ENCODE results near the gene BMP10.

The BMP10 gene

GRCh38 chr2:68878071-68878711 lies 7.0 kb upstream of the BMP10 start:
- DNase-seq (ENCODE audit: low spot score), result no peak
- no peak for TF ChIP-seq CTCF (IDR thresholded peaks at IDR 0.05; ENCODE audit: extremely low read depth, missing control alignments)

- DNase-seq (ENCODE audit: low spot score), result no peak
- TF ChIP-seq CTCF (IDR thresholded peaks at IDR 0.05; ENCODE audit: extremely low read depth, missing control alignments), result no peak
Observed at GRCh38 chr2:68877079-68877772, 6.0 kb upstream of the BMP10 start.

GRCh38 chr2:68870215-68870614 lies 982 bp downstream of the BMP10 start:
- DNase-seq (ENCODE audit: low spot score), result no peak
- no peak for TF ChIP-seq CTCF (IDR thresholded peaks at IDR 0.05; ENCODE audit: extremely low read depth, missing control alignments)

GRCh38 chr2:68865108-68865507 lies 6.1 kb downstream of the BMP10 start:
- DNase-seq (ENCODE audit: low spot score), result no peak
- TF ChIP-seq CTCF (IDR thresholded peaks at IDR 0.05; ENCODE audit: extremely low read depth, missing control alignments), result no peak

GRCh38 chr2:68863996-68864395 lies 7.2 kb downstream of the BMP10 start:
- TF ChIP-seq CTCF (IDR thresholded peaks at IDR 0.05; ENCODE audit: extremely low read depth, missing control alignments), result no peak
- no peak for DNase-seq (ENCODE audit: low spot score)

GRCh38 chr2:68862889-68863288 lies 8.3 kb downstream of the BMP10 start:
- no peak for DNase-seq (ENCODE audit: low spot score)
- TF ChIP-seq CTCF (IDR thresholded peaks at IDR 0.05; ENCODE audit: extremely low read depth, missing control alignments), result no peak

GRCh38 chr2:68861330-68861729 lies 9.9 kb downstream of the BMP10 start:
- TF ChIP-seq CTCF (IDR thresholded peaks at IDR 0.05; ENCODE audit: extremely low read depth, missing control alignments), result no peak
- no peak for DNase-seq (ENCODE audit: low spot score)

All from GM20000 (cell line).